GM19372 (cell line): ENCODE results near the gene SRPRB.
"Not testable (repeated sequence)": the region's sequence is repeated elsewhere in the genome, so short reads cannot be mapped to it uniquely, and the experiment has no call there.

Experiments used
- ATAC-seq: cut with Tn5 transposase; IDR thresholded peaks from one replicate; pipeline ENCODE4 v1.9.1; 2021; ENCODE audit warnings: mild to moderate bottlenecking, low read depth, moderate library complexity; ENCODE audit not compliant: unreplicated experiment

SRPRB gene

DNA sequence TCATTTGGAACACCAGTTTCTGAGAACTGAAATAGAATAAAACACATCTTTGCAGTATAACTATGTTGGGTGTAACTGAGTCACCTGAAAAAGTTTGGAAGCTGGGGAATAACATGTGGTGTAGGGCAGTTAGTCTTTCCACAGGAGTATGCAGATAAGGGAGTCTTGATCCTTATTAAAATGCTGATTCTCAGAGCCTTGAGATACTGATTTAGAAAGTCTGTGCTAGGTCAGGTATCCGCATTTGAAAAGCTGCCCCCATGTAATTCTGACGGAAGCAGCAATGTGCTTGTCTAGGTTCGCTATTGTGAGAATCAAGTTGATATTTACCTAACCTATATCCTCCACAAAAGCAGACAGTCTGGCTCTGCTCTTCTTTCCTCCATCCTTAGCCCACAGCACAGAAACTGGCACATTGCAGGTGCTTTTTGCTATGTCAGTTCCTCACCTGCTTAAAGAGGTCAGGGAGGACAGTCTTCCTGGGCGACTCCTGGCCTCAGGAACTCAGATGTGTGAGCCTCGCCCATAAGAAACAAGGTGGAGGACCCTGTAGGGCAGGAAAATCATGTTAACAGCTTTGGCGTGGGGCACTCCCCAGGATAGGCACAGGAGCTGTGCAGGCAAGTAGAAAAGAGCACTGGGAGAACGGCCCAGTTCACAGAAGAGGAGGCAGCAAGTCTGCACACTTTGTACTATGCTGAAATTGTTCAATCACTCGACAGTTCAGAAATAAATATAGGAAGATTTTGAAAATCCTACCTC, 27.6 kb upstream of the SRPRB start:
- ATAC-seq, result no peak

GRCh38 chr3:133779626-133780203, 25.9 kb upstream of the SRPRB start:
- ATAC-seq, result no peak

GRCh38 chr3:133780756-133781155, 24.9 kb upstream of the SRPRB start:
- not testable (repeated sequence) for ATAC-seq

GRCh38 chr3:133781570-133781969, 24.0 kb upstream of the SRPRB start:
- ATAC-seq, result no peak

- ATAC-seq, result no peak
These were observed 23.2 kb upstream of the SRPRB start for GRCh38 chr3:133782454-133782853.

DNA sequence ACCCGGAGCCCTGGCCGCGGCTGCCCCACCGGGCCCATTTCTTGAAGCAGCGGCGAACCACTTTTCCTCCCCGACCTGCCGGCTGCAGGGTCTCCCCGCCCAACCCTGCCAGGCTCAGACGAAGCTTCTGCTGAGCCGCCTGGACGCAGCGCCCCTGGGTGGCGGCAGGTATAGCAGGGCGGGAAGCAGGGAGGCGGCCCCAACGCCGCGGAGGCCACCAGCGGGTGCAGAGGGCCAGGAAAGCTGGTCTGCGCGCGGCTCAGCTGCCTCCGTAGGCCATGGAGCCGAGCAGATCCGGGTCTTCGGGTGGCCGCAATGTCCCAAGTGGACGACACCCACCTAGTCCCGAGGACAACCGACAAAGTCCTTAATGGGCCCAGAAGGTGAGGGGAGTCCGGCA, 21.9 kb upstream of the SRPRB start:
- ATAC-seq, result no peak

DNA sequence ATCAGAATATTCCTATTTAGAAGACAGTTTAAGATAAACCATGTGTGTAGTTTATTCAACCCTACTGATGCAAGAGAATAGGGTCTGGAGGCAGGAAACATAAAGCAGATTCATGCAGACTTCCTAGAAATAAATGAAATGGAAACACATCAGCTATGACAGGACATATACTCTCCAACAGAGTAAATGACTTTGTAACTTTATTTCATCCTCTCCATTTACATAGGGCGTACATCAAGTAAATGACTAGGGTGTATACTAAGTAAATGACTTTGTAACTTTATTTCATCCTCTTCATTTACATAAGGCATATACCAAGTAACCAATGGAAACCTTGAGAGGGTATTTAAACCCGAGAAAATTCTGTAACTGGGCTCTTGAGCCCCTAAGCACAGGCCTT, 17.6 kb upstream of the SRPRB start:
- ATAC-seq, result no peak

GRCh38 chr3:133792171-133792763, 13.3 kb upstream of the SRPRB start:
- ATAC-seq, result no peak

DNA sequence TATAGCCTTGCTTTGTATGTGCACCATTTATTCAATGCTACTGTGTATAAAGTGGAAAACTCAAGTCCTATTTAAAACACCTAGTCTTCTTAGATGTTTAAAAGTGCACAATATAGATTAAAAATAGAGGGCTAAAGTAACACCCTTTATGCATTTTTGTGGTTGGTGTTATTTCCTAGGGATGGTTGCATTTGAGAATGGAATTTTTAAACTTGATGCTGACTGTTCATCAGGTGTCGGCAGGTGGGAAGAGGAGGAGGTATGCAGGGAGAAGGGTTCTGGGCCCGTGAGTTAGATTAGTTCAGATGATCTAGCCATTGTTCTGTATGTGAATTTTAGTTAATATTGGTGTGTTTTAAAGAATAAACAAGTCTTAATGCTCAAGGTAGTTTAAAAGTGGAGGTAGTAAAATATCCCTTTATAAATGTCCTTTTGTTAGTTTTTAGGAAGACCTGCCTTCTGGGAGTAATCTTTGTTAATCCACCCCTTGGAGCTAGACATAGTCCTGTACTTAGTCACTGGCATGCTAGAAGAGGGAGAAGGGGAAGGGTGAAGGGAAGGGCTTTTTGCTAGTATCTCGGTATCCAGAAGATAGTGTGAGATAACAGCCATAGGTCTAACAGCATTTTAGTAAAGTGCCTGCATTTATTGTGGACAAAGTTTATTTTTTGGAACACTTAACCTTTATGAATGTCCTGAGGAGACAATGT, 8.1 kb upstream of the SRPRB start:
- ATAC-seq, result no peak

DNA sequence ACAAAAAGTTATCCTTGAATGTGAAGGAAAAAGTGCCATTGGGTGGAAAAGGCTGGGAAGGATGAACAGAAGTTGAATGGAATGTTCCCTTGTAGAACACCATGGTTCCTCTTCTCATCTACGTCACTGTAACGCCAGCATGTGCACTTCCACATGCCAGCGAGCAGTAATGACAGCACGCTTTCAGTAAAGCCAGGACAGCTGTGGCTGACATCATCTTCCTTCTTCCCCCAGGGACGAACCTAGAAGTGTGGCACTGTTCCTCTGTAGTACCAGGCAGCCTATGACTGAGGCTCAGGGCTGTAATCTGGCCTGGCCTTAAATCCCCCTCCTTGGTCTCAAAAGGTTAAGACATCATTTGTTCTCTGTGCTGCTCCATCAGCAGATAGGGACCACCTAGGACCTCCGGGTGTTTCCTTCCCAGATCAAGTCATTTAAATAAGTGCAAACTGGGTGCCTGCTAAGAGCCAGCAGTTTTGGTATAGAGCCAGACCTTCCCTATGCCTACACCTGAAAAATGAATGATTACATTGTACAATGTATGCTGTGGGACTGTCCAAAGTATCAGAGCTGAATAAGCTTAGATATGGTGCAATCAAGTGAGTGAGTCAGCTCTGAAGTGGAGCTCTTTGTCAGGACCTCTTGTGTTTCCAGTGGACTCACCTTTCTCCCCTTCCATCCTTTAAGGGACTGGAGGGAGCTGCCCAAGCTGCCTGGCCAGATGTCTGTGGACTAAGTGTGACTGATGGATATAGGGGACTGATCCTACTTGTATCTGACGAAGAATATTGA, 5.6 kb upstream of the SRPRB start:
- no peak for ATAC-seq

DNA sequence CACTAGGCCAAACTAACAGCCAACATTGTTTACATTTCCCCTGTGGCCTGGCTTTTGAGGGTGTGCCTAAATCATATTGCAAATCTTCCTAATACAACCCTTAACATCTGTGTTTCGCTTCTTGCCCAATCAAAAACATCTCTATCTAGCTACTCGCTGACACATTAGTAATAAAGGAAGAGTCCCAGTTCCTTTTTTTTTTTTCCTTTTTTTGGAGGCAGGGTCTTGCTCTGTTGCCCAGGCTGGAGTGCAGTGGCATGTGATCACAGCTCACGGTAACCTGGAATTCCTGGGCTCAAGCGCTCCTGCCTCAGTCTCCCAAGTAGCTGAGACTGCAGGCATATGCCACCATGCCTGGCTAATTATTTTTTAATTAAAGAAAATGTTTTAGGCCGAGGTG, 2.1 kb upstream of the SRPRB start:
- ATAC-seq, result no peak

GRCh38 chr3:133804896-133805295, 719 bp upstream of the SRPRB start:
- ATAC-seq, result no peak

DNA sequence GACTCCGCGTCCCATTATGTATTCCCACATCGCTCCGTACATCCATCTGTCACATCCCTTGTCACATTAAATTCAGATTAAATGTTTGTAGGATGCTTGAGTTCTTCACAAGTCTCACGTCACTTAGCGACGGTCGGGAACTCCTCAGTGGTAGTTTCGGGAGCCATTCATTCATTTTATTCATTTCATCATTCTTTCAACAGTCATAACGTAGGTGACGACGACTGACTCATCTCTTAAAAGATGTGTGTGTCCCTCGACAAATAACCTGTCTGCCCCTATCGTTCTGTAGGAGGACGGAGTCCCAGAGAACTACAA, 272 bp upstream of the SRPRB start:
- no peak for ATAC-seq

DNA sequence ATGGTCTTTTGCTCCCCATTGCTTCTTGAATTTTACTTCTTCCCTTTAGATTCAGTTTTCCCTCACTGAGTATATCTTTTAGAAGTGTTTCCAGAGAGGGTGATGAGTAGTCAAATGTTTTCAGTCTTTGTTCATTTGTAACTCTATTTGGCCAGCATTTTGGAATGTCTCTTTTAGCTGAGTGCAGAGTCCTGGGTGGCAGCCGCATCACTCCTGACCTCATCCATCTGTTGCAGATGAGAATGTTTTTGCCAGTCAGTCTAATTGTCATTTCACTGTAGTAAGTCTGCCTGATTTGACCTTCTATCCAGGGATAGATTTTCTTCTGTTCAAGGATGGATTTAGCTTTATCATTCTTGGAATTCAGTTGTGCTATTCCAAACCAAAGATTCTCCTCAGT, 7.3 kb downstream of the SRPRB start:
- no peak for ATAC-seq

DNA sequence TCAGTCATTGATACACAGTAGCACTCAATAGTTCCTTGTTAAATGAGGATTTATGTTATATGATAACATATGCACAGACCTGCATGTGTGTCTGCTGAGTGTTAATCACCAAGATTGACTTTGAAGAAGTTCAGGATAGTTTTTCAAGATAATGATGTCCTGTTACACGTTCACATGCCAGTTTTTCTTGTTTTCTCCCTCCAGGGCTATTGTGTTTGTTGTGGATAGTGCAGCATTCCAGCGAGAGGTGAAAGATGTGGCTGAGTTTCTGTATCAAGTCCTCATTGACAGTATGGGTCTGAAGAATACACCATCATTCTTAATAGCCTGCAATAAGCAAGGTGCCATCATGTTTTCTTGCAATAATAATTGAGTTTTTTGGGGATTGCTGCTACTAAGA, 9.8 kb downstream of the SRPRB start:
- ATAC-seq, result no peak

GRCh38 chr3:133820129-133820528, 14.5 kb downstream of the SRPRB start:
- no peak for ATAC-seq

- ATAC-seq, result no peak
These were observed 15.5 kb downstream of the SRPRB start for GRCh38 chr3:133820889-133821675.

GRCh38 chr3:133821767-133822638, 16.4 kb downstream of the SRPRB start:
- no peak for ATAC-seq

GRCh38 chr3:133824961-133825485, 19.4 kb downstream of the SRPRB start:
- ATAC-seq, result no peak
